Activated T-cell treated with anti-CD3 and anti-CD28 coated beads, Interleukin-2, amount 50 U/mL, for 72 hours (primary cell): Measurements from ENCODE around the gene SET. TPM values are rescaled to one million over a fixed set of nuclear protein-coding genes. Genes with fewer than 3 reads are reported as not detected.

Experiments
- ATAC-seq, 2 donors: fragments of 150-1000 bp; cut with Tn5 transposase; replicated peaks in 1 of 2; 2 replicates each; pipeline ENCODE4 v1.10.0; 2021; ENCODE audit warnings: moderate library complexity in 2 of 2, mild to moderate bottlenecking in 1 of 2
- DNase-seq, 2 donors: peaks; one replicate each; pipeline ENCODE4 v3.0.0; 2021 to 2022; ENCODE audit warnings: mixed read lengths in 1 of 2
- H3K27ac Mint-ChIP-seq: one replicate; pipeline ENCODE4 v1.8.0; 2022; ENCODE audit warnings: mild to moderate bottlenecking, moderate library complexity, mixed read lengths
- H3K27me3 Mint-ChIP-seq: one replicate; pipeline ENCODE4 v1.8.0; 2022; ENCODE audit warnings: low read depth, mixed read lengths
- H3K36me3 Mint-ChIP-seq, 2 donors: one replicate each; pipeline ENCODE4 v1.8.0; 2022; ENCODE audit warnings: mixed read lengths in 2 of 2, mild to moderate bottlenecking in 1 of 2; ENCODE audit not compliant: insufficient read depth in 2 of 2
- H3K4me1 Mint-ChIP-seq: one replicate; pipeline ENCODE4 v1.8.0; 2022; ENCODE audit warnings: low read depth, mixed read lengths
- H3K4me3 Mint-ChIP-seq, 2 donors: one replicate each; pipeline ENCODE4 v1.8.0; 2022; ENCODE audit warnings: mild to moderate bottlenecking in 2 of 2, mixed read lengths in 2 of 2, moderate library complexity in 2 of 2
- H3K9me3 Mint-ChIP-seq, 2 donors: one replicate each; pipeline ENCODE4 v1.8.0; 2022; ENCODE audit warnings: mixed read lengths in 2 of 2
- total RNA-seq, 2 donors: library from RNA; stranded (reverse); gene quantifications; one replicate each; pipeline ENCODE4 v1.2.3, GENCODE V29; 2022

Gene SET
- total RNA-seq, 2 donors from 2014 or later: 448 to 582 TPM

GRCh38 chr9:128722380-128723351 is 33.6 kb downstream of the SET start:
- ATAC-seq (no peak), DNase-seq (no peak)
- peak overlapping the region; percentile 94 for H3K27ac Mint-ChIP-seq
- peaks cover 2 to 3% of the 10 kb centered on the region in 2 donors for H3K36me3 Mint-ChIP-seq
- no peaks in the 10 kb centered on the region for H3K27me3 Mint-ChIP-seq
- H3K9me3 Mint-ChIP-seq: no peaks in the 10 kb centered on the region
- peaks cover 51% of the 10 kb centered on the region for H3K4me1 Mint-ChIP-seq
- H3K4me3 Mint-ChIP-seq: peak overlapping the region; percentile 88 to 98

GRCh38 chr9:128723352-128723865 is 34.4 kb downstream of the SET start:
- Mint-ChIP-seq H3K4me1 (peaks cover 58% of the 10 kb centered on the region), H3K36me3 (peaks cover 2 to 3% of the 10 kb centered on the region in 2 donors), H3K27me3 (no peaks in the 10 kb centered on the region), H3K27ac (peak overlapping the region; percentile 94), H3K9me3 (no peaks in the 10 kb centered on the region), H3K4me3 (peak overlapping the region; percentile 88 to 98)
- ATAC-seq (no peak), DNase-seq (no peak)

GRCh38 chr9:128723866-128724743 is 35.1 kb downstream of the SET start, which contains the start of gene ZDHHC12:
Gene ZDHHC12 (minus strand): TSS chr9:128724127. CDS start chr9:128724093, 34 bp downstream.
- Mint-ChIP-seq H3K27ac (peak within 1 kb of the TSS; percentile 94), H3K27me3 (no peaks in the 10 kb centered on the region), H3K4me3 (peak within 1 kb of the TSS; percentile 88 to 98), H3K36me3 (peaks cover 2 to 3% of the 10 kb centered on the region in 2 donors), H3K9me3 (no peaks in the 10 kb centered on the region), H3K4me1 (peaks cover 58% of the 10 kb centered on the region)
- ATAC-seq (peak; percentile 98), DNase-seq (peak; percentile 100)

- DNase-seq: peak; percentile 44 to 50
- H3K27me3 Mint-ChIP-seq: no peaks in the 10 kb centered on the region
- H3K4me3 Mint-ChIP-seq: peak overlapping the region; percentile 88 to 98
- H3K9me3 Mint-ChIP-seq: no peaks in the 10 kb centered on the region
- peak overlapping the region; percentile 55 for H3K27ac Mint-ChIP-seq
- ATAC-seq: peak; percentile 6 to 16
- peaks cover 2 to 3% of the 10 kb centered on the region in 2 donors for H3K36me3 Mint-ChIP-seq
- H3K4me1 Mint-ChIP-seq: peaks cover 58% of the 10 kb centered on the region
These were observed 35.8 kb downstream of the SET start for GRCh38 chr9:128724744-128725211.

GRCh38 chr9:128727640-128728248 is 38.7 kb downstream of the SET start:
- Mint-ChIP-seq H3K9me3 (no peaks in the 10 kb centered on the region), H3K4me3 (peak overlapping the region in 1 of 2 donors; percentile 34), H3K36me3 (peaks cover 2 to 3% of the 10 kb centered on the region in 2 donors), H3K4me1 (peaks cover 49% of the 10 kb centered on the region), H3K27ac (no peak overlapping the region), H3K27me3 (no peaks in the 10 kb centered on the region)
- no peak for DNase-seq
- no peak for ATAC-seq

- Mint-ChIP-seq H3K27ac (peak overlapping the region; percentile 40), H3K9me3 (no peaks in the 10 kb centered on the region), H3K27me3 (no peaks in the 10 kb centered on the region), H3K4me3 (no peak overlapping the region), H3K4me1 (peaks cover 48% of the 10 kb centered on the region), H3K36me3 (peaks cover 2 to 3% of the 10 kb centered on the region in 2 donors)
- DNase-seq (no peak), ATAC-seq (no peak)
These were observed 39.3 kb downstream of the SET start for GRCh38 chr9:128728298-128728697.

GRCh38 chr9:128729302-128729701 is 40.3 kb downstream of the SET start:
- no peaks in the 10 kb centered on the region for H3K27me3 Mint-ChIP-seq
- no peaks in the 10 kb centered on the region for H3K9me3 Mint-ChIP-seq
- peaks cover 42% of the 10 kb centered on the region for H3K4me1 Mint-ChIP-seq
- H3K4me3 Mint-ChIP-seq: no peak overlapping the region
- H3K27ac Mint-ChIP-seq: no peak overlapping the region
- no peak for ATAC-seq
- peaks cover 0 to 2% of the 10 kb centered on the region in 2 donors for H3K36me3 Mint-ChIP-seq
- no peak for DNase-seq

- no peaks in the 10 kb centered on the region for H3K36me3 Mint-ChIP-seq
- peak in 1 of 2 donors; percentile 24 for ATAC-seq
- H3K4me1 Mint-ChIP-seq: peaks cover 36% of the 10 kb centered on the region
- H3K27ac Mint-ChIP-seq: no peak overlapping the region
- no peak overlapping the region for H3K4me3 Mint-ChIP-seq
- H3K9me3 Mint-ChIP-seq: no peaks in the 10 kb centered on the region
- H3K27me3 Mint-ChIP-seq: no peaks in the 10 kb centered on the region
- DNase-seq: no peak
These were observed 40.9 kb downstream of the SET start for GRCh38 chr9:128729766-128730517.

- Mint-ChIP-seq H3K27ac (no peak overlapping the region), H3K27me3 (no peaks in the 10 kb centered on the region), H3K9me3 (no peaks in the 10 kb centered on the region), H3K4me3 (no peak overlapping the region), H3K4me1 (peaks cover 26% of the 10 kb centered on the region), H3K36me3 (no peaks in the 10 kb centered on the region)
- DNase-seq: no peak
- no peak for ATAC-seq
These were observed 42.1 kb downstream of the SET start for GRCh38 chr9:128731093-128731492.

- Mint-ChIP-seq H3K36me3 (no peaks in the 10 kb centered on the region), H3K27ac (no peak overlapping the region), H3K4me1 (peaks cover 21% of the 10 kb centered on the region), H3K4me3 (no peak overlapping the region), H3K9me3 (no peaks in the 10 kb centered on the region), H3K27me3 (no peaks in the 10 kb centered on the region)
- DNase-seq (no peak), ATAC-seq (no peak)
These were observed 42.7 kb downstream of the SET start for GRCh38 chr9:128731691-128732090.

- Mint-ChIP-seq H3K9me3 (no peaks in the 10 kb centered on the region), H3K4me3 (no peak overlapping the region), H3K27ac (no peak overlapping the region), H3K4me1 (peaks cover 12% of the 10 kb centered on the region), H3K27me3 (no peaks in the 10 kb centered on the region), H3K36me3 (peaks cover 0 to 1% of the 10 kb centered on the region in 2 donors)
- DNase-seq (no peak), ATAC-seq (no peak)
These were observed 43.6 kb downstream of the SET start for GRCh38 chr9:128732576-128732975.

- peak in 1 of 2 donors; percentile 10 for DNase-seq
- Mint-ChIP-seq H3K27ac (no peak overlapping the region), H3K27me3 (no peaks in the 10 kb centered on the region), H3K36me3 (peaks cover 0 to 2% of the 10 kb centered on the region in 2 donors), H3K4me1 (peaks cover 6% of the 10 kb centered on the region), H3K9me3 (no peaks in the 10 kb centered on the region), H3K4me3 (no peak overlapping the region)
- peak in 1 of 2 donors; percentile 7 for ATAC-seq
These were observed 44.2 kb downstream of the SET start for GRCh38 chr9:128733256-128733655.
